Measurements from ENCODE around the gene PODNL1. TPM values are rescaled to one million over a fixed set of nuclear protein-coding genes. Genes with fewer than 3 reads are reported as not detected.
"Not testable (repeated sequence)": the region's sequence is repeated elsewhere in the genome, so short reads cannot be mapped to it uniquely, and the experiment has no call there.

The PODNL1 gene
- total RNA-seq, 1 experiment from 2014 or later: 0.37 TPM

DNA sequence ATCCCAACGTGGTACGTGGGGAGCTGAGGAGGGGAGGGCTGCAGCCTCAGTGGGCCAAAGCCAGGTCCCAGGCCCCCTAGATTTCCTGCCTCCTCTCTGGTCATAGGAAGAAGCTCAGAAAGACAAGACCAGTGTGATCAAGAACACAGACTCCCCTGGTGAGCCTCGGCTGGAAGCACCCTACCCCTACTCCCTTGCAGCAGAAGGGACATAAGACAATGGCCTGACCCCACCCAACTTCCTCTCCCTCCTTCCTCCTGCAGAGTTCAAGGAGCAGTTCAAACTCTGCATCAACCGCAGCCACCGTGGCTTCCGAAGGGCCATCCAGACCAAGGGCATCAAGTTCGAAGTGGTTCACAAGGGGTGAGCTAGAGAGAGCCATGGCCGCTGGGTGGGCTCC is 11.5 kb downstream of the PODNL1 start:
- no peak for DNase-seq (ENCODE audit: low read depth)

DNA sequence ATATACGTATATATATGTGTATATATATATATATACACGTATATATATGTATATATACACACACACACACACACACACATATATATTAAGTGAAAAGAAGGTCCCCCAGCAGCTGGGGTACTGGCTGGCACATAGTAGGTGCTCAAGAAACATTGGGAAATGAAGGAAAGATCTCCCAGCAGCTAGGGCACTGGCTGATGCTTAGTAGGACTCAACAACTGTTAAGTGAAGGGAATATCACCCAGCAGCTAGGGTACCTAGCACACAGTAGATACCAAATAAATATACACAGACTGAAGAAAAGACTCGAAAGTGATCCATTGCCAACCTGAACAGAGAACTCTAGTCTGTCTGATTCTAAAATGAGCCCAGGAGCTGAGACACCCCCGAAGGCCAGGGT is 12.2 kb downstream of the PODNL1 start:
- DNase-seq (ENCODE audit: low read depth): no peak

DNA sequence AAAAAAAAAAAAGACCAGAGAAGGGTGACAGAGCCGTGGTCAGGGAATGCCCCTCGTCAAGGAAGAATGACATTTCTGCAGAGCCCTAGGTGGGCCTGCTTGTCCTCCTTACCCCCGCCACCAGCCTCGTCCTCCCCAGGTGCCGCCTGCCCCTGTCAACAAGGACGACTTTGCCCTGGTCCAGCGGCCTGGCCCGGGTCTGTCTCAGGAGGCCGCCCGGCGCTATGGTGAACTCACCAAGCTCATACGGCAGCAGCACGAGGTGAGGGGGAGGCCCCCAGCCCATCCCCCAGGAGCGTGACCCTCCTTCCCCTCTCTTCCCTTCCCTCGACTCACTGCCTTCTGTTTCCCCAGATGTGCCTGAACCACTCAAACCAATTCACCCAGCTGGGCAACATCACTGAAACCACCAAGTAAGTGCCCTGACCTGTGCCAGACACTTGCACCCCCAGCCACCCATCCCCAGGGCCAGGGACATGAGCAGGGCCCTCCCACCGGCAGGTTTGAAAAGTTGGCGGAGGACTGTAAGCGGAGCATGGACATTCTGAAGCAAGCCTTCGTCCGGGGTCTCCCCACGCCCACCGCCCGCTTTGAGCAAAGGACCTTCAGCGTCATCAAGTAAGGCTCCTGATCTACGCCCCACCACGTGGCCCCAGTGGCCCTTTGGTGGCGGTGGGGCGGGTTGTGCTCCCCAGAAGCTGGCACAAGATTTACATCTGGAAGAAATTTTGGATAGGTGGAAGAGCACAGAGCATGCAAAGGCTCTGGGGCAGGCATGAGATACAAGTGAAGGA is 14.8 kb downstream of the PODNL1 start:
- DNase-seq (ENCODE audit: low read depth): no peak

DNA sequence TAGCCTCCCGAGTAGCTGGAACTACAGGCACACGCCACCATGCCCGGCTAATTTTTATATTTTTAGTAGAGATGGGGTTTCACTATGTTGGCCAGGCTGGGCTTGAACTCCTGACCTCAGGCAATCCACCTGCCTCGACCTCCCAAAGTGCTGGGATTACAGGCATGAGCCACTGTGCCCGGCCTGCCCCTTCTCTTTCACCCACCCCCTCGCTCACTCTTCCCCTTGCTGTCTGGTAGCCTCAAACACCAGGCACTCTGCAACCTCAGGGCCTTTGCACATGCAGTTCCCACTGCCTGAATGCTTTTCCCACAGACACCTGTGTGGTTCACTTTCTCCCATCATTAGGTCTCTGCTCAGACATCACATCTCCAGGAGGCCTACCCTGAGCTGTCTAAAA is 16.1 kb downstream of the PODNL1 start:
- not testable (repeated sequence) for DNase-seq (ENCODE audit: low read depth)

DNA sequence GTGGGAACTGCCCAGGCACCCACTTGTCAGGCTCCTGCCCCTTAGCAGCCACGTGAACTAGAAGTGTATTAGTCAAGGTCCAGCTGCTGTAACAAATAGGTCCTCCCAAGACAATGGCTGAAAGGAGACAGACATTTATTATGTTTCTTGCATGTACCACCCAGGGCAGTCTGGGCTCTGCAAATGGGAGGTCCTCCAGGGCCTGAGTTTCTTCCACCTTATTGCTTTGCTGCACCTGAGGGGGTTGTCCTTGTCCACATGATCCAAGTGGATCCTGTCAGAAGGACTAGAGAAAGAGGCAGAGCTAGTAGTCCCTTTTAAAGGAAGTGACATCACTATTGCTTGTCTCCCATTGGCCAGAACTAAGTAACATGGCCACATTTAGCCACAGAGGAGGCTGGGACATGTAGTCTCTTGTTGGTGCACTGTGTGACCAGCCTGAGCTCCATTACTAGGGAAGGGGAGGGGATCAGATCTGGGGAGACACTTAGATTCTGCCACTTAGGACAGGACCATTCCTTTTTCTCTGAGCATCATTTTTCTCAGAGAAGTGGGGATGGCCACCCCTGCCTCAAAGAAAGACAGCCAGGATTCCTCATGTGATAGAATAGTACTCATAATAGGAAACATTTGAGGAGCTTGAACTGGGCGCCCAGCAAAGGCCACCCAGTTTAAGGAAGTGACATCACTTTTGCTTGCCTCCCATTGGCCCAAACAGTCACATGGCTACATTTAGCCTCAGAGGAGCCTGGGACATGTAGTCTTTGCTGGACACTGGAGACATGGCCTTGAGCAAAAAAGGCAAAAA is 17.1 kb downstream of the PODNL1 start:
- DNase-seq (ENCODE audit: low read depth): peak; percentile 85

DNA sequence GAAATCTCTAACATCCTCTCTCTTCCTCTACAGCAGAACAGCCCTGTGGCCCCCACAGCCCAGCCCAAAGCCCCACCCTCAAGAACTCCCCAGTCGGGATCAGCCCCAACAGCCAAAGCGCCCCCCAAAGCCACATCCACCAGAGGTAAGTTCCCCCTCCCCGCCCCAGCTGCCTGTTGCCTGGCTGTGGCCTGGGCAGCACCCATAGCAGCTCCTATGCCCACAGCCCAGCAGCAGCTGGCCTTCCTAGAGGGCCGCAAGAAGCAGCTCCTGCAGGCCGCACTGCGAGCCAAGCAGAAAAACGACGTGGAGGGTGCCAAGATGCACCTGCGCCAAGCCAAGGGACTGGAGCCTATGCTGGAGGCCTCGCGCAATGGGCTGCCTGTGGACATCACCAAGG is 17.7 kb downstream of the PODNL1 start:
- DNase-seq (ENCODE audit: low read depth): no peak

DNA sequence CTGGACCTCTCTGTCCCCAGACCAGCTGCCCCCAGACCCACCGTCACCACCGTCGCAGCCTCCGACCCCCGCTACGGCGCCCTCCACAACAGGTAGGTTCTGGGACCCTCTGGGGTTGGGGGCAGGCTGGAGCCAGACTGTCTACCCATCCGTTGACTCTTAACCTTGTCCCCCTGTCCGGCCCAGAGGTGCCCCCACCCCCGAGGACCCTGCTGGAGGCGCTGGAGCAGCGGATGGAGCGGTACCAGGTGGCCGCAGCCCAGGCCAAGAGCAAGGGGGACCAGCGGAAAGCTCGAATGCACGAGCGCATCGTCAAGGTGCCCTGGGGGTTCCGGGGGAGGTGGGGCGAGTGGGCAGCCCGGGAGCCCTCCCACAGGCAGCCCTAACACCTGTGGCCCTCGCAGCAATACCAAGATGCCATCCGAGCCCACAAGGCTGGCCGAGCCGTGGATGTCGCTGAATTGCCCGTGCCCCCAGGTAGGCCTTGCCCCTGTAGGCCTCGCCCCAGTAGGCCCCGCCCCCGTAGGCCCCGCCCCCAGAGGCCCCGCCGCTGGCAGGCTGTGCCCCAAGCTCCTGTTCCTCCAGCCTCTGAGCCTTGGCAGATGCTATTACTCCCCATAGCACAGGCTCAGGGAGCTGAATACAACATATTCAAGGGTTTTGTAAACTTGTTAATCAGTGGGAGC is 19.3 kb downstream of the PODNL1 start:
- no peak for DNase-seq (ENCODE audit: low read depth)

DNA sequence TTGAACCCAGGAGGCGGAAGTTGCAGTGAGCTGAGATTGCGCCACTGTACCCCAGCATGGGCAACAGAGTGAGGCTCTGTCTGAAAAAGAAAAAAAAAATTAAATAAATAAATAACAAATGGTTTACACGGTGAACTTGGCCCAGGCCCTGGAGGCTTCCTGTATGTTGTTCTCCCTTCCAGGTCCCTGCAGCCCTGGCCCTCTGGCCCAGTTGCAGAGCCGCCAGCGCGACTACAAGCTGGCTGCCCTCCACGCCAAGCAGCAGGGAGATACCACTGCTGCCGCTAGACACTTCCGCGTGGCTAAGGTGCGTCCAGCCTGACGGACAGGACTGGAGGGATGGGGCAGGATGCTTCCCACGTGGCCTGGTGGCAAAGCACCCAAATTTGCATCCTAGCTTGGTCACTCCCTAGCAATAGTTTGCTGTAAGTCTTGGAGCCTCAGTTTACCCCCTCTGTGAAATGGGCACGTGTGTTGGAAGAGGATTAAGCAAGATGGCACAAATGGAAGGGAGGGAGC is 20.3 kb downstream of the PODNL1 start:
- no peak for DNase-seq (ENCODE audit: low read depth)

DNA sequence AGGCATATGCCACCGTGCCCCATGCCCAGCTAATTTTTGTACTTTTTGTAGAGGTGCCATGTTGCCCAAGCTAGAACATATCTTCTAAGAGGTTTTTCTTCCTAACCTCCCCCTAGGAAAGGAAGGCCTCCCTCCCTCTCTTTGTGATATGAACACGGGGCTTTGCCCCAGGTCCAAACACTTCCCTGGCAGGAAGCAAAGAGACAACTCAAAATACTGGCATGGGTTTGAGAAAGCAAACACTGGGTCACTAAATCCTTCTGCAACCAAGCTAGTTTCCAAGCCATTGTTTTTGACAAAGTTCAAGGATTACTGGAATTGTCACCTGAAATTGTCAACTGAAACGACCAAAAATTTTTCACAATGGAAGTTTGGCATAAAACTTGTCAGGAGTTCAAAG is 23.4 kb downstream of the PODNL1 start:
- DNase-seq (ENCODE audit: low read depth): no peak

DNA sequence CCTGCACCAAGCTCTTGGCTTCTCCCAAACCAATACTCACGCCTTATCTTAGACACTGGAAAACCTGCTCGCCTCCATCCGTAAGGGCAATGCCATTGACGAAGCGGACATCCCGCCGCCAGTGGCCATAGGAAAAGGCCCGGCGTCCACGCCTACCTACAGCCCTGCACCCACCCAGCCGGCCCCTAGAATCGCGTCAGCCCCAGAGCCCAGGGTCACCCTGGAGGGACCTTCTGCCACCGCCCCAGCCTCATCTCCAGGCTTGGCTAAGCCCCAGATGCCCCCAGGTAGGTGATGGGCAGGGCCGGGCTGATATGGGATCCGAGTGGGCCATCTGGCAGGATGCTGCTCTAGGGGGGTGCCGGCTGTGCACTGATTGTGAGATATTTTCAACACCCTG is 24.9 kb downstream of the PODNL1 start:
- DNase-seq (ENCODE audit: low read depth): no peak

DNA sequence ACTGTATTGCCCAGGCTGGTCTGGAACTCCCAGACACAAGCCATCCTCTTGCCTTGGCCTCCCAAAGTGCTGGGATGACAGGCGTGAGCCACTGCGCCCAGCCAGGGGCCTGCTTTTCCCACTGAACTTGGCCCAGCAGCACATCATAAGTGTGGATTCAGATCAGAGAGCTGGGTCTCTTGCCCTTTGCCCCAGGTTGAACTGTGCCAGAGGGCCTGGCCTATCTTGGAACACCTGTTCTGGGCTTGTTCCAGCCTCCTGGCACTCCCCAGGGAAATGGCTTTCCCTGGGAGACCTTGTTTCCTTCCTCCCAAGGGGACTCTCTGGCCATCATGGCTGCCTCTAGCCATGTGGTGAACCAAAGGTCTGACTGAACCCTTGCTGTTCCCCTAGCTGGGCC is 28.8 kb downstream of the PODNL1 start:
- no peak for DNase-seq (ENCODE audit: low read depth)

DNA sequence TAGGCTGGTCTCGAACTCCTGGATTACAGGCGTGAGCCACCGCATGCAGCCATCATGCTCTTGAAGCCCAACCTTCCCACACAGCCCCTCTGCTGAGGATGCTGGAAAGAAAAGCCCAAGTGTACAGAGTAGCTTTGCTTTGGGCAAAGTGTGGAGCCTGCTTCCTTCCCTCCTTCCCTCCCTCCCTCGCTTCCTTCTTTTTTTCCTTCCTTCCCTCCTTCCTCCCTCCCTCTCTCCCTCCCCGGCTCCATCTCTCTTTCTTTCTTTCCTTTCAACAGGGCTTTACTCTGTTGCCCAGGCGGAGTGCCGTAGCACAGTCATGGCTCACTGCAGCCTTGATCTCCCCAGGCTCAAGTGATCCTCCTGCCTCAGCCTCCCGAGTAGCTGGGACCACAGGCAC is 29.5 kb downstream of the PODNL1 start:
- no peak for DNase-seq (ENCODE audit: low read depth)

DNA sequence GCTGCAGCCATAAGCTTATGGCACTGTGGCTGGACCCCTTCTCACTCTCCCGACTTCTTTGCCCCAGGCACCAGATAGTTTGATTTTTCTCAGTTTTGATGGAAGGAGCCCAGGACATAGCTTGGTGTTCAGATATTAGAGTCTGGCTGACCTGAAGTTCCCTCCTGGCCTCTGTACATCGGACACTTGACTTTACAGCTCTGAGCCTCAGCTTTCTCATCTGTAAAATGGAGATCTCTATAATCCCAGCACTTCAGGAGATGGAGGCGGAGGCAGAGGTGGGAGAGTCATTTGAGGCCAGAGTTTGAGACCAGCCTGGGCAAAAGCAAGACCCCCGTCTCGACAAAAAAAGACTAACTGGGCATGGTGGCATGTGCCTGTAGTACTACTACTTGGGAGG is 31.3 kb downstream of the PODNL1 start:
- no peak for DNase-seq (ENCODE audit: low read depth)

DNA sequence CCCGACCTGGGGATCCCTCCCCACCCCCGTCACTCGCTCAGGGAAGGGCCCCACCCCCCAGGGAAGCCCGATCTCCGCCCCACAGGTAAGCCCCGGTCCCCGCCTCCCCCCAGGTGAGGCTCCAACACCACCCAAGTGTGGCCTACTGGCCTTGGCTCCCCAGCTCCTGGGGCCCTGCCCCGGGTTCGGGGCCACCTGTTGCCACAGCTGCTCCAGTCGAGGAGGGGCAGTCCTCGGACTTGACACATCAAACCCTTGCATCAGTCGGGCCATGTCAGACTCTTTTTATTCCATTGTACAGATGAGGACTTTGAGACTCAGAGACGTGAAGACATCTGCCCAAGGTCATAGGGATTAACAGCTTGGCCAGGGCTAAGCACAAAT is 31.7 kb downstream of the PODNL1 start:
- DNase-seq (ENCODE audit: low read depth): no peak

DNA sequence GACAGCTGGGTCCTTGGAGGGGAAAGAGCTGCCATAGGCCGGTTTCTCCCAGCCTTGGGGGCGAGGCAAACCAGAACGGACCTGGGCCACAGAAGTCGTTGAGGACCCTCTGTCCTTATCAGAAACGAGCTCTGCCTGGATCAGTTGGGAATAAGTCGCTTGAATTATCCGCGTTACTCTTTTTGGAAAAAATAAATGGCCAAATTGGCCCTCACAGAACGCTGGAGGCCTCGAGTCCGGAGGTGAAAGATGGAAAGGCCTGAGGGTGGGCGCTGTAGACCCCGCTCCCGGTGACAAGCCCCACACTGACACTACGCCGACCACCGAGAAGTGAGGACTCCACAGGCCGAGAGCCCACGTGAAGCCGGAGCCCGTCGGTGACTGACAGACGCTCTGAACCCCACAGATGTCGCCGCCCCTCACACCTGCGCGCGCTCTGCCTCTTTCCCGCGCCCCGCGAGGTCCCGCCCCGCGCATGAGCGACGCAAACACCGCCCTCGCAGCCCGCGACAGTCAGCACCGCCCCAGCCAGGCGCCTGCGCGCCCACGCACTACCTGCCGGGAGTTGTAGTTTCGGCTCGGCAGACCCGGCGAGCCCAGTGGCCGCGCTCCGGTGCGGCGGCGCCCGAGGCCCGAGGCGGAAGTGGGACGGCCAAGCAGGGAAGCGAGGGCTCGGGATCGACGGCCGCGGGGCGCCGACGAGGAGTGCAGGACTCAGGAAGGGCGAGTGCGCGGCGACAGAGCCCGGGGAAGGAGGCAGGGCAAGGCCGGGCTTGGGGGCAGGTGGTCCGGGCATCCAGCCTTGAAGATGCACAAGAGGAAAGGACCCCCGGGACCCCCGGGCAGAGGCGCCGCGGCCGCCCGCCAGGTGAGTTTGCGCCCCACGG is 32.3 kb downstream of the PODNL1 start, which contains the start of the genes BRME1 and CC2D1A:
Gene BRME1 (minus strand): TSS at position 484 of the 887 bp plus-strand sequence. CDS start 1,225 bp downstream, outside the sequence.
Gene CC2D1A (plus strand): TSS at position 568 of the 887 bp plus-strand sequence. CDS start 241 bp downstream, at position 809.
- peak; percentile 80 for DNase-seq (ENCODE audit: low read depth)

DNA sequence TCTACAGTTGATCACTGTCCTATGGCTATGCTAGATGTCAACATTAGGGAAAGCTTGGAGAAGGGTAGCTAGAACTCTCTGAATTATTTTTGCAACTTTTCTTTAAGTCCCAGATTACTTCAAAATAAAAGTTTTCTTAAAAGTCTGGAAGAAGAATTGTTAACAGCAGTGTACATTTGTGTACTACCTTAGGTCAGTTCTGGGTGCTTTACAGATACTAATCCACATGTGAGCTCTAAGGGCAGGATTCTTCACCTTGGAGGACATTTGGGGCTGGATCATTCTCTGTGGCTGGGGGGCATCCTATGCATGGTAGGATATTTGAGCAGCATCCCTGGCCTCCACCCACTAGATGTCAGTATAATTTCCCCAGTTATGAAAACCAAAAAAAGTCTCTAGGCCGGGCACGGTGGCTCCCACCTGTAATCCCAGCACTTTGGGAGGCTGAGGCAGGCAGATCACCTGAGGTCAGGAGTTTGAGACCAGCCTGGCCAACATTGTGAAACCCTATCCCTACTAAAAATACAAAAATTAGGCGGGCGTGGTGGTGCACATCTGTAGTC is 35.1 kb downstream of the PODNL1 start:
- peak; percentile 48 for DNase-seq (ENCODE audit: low read depth)

DNA sequence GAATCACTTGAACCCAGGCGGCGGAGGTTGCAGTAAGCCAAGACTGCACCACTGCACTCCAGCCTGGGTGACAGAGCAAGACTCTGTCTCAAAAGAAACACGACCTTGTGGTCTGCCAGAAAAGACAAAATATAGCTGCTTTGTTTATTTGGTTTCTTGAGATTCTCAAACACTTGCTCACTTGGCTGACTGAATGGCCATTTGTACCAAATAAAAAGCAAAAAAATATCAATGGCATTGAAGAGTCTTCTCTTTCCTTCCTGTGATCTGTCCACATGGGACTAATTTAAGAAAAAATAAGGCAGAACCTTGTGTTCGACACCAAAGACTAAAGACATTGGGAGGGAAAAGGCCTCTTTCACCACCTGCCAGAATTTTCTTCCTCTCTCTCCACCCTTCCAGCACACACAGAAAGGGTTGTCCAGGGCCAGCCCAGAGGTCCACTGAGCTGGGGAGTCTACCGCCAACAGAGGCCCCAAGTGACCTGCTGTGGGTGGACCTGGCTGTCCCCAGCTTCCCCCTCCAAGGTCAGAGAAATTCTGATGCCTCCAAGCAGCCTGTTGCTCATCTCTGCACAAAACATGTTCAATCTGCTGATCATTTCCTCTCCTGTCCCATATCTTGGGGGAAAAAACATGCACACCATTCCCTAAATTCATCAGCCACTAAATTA is 38.2 kb downstream of the PODNL1 start:
- no peak for DNase-seq (ENCODE audit: low read depth)

DNA sequence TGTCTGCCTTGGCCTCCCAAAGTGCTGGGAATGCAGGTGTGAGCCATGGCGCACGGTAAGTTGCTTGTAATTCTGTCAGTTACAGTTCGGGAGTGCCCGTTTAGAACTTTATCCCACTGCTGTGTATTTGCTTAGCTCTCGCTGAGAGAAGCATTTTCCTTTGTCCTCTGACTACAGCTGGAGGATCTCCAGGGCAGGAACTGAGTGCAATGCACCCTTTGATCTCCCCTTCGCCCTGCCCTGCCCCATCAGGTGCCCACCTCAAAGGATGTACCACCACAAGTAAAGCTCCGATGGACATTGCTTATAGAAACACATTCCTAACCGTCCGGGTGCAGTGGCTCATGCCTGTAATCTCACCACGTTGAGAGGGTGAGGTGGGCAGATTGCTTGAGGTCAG is 38.8 kb downstream of the PODNL1 start:
- no peak for DNase-seq (ENCODE audit: low read depth)

DNA sequence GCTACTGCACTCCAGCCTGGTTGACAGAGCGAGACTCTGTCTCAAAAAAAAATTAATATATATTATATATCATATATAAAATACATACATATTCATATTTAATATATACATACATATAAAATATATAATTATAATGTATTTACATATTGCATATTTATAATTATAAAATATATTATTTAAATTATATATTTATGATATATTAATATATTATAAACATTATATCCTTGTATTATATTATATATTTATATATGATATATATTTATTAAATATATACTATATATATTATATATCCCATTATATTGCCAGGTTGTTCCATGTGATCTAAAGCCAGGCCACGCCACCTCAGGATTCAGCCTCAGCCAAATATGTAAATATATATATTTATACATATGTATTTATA is 42.0 kb downstream of the PODNL1 start:
- no peak for DNase-seq (ENCODE audit: low read depth)

DNA sequence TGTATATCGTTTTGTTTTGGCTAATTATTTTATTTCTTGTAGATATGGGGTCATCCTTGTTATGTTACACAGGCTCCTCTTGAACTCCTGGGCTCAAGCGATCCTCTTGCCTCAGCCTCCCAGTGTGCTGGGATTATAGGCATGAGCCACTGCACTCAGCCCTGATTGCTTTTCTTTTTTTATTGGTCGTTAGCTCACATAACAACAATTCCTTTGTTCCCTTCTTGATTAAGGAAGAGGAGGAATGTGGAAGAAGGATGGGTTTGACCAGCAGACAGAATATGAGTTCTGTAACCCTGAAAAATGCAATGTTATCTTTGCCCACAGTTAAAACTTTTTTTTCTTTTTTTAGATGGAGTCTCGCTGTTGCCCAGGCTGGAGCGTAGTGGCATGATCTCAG is 43.7 kb downstream of the PODNL1 start:
- no peak for DNase-seq (ENCODE audit: low read depth)

All from HT1080 (cell line).